Body of pancreas (tissue), 4 donors: Measurements from ENCODE around the gene CACNG4. TPM values are rescaled to one million over a fixed set of nuclear protein-coding genes. Genes with fewer than 3 reads are reported as not detected.

Experiments used
- ATAC-seq: fragments of 150-250 bp; one replicate; pipeline ENCODE4 v1.9.1; 2016
- DNase-seq, 4 donors: peaks; one replicate each; pipeline ENCODE4 v3.0.0-alpha.2; 2019
- H3K27ac ChIP-seq, 4 donors: fragments of 200-600 bp; sonication (generic); 1 replicate in 3 of 4; 2 replicates in 1 of 4; pipeline versions ENCODE4 v1.5.1 to v1.6.1; 2016 to 2019; ENCODE audit warnings: mild to moderate bottlenecking in 1 of 4, mixed read lengths in 1 of 4, moderate library complexity in 1 of 4
- H3K27me3 ChIP-seq, 2 donors: fragments of 200-600 bp; sonication (generic); one replicate each; pipeline ENCODE4 v1.6.0; 2016; ENCODE audit warnings: mild to moderate bottlenecking in 1 of 2
- H3K36me3 ChIP-seq, 2 donors: fragments of 200-600 bp; sonication (generic); replicated peaks in 1 of 2; 2 replicates each; pipeline ENCODE4 v1.5.1; 2016; ENCODE audit warnings: low read depth in 2 of 2; ENCODE audit not compliant: insufficient read depth in 1 of 2
- H3K4me1 ChIP-seq: fragments of 200-600 bp; sonication (generic); one replicate; pipeline ENCODE4 v1.6.0; 2016
- H3K4me3 ChIP-seq, 2 donors: fragments of 200-600 bp; sonication (generic); 1 replicate in 1 of 2; 2 replicates in 1 of 2; pipeline ENCODE4 v1.5.1; 2016 to 2019
- H3K9me3 ChIP-seq, 3 donors: fragments of 200-600 bp; sonication (generic); 1 replicate in 2 of 3; 2 replicates in 1 of 3; pipeline ENCODE4 v1.5.1; 2016
- POLR2A ChIP-seq, 3 donors: fragments of 450-650 bp; IDR thresholded peaks; one replicate each; pipeline ENCODE4 v1.6.1; 2016; ENCODE audit warnings: antibody characterized with exemption in 3 of 3, mild to moderate bottlenecking in 2 of 3
- WGBS, 2 donors: methylation state at CpG; one replicate each; pipeline ENCODE4 v1.1.5; 2017; 5-methylcytosine and 5-hydroxymethylcytosine counted together
- intact Hi-C: fragments of 100-400 bp; cut with DNase I; formaldehyde crosslinking; loops from one replicate; pipeline ENCODE4 v1.15.1; 2023
- total RNA-seq, 2 donors: library from RNA; depleted of rRNA; stranded (reverse); fragments of >200 nt; gene quantifications; one replicate each; pipeline ENCODE4 v1.1.0, GENCODE V29; 2016
- TF ChIP-seq, protein P1 (sequence below), 7 experiments: fragments of 450-650 bp in 4 of 7; fragments of 200-600 bp in 3 of 7; sonication (generic) in 3 of 7; IDR thresholded peaks; one replicate each; pipeline ENCODE4 v1.5.1; 2016 to 2019; ENCODE audit warnings: antibody characterized with exemption in 7 of 7

Gene CACNG4
- total RNA-seq, 2 donors from 2014 or later: 0.26 TPM; not detected in 1

DNA sequence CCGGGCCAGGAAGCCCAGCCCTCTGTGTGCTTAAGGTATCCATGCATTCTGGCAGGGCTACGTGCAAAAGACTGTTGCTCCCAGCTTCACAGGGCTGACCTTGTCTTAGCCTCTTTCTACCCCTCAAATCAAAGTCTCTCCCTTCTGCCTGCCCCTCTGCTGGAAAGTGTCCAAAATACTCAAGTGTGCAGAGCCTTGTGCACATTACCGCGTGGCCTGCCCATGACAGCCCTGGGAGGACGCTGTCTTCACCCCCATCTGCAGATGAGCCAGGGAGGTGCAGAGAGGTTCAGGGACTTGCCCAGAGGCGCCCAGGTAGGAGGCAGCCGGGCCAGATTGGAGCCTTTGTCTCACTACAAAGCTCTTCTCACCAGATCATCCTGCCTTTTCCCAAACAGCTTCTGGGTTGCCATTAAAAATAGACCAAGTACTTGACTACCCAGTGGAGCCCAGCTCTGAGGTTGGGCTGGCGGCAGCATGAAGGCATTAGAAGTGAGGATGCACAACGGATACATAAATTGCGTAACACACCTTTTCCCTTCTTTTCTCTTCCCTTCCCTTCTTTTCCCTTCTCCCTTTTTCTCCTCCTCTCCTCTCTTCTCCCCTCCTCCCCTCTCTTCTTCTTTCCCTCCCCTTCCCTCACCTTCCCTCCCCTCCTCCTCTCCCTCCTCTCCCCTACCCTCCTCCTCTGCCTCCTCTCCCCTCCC is 3.5 kb downstream of the CACNG4 start:
- no peaks in the 10 kb centered on the region for H3K27me3 ChIP-seq
- H3K4me3 ChIP-seq: no peak overlapping the region
- no peaks in the 10 kb centered on the region for H3K36me3 ChIP-seq
- 78% methylated on average over 9 to 10 of the region's 10 CpGs for WGBS, 2 donors
- no peak for DNase-seq
- H3K9me3 ChIP-seq: no peaks in the 10 kb centered on the region
- intact Hi-C loops: no loop called here
- TF ChIP-seq POLR2A (IDR thresholded peaks at IDR 0.05): no peak
- H3K4me1 ChIP-seq: peaks cover 15% of the 10 kb centered on the region
- ATAC-seq: no peak
- no peak overlapping the region for H3K27ac ChIP-seq

DNA sequence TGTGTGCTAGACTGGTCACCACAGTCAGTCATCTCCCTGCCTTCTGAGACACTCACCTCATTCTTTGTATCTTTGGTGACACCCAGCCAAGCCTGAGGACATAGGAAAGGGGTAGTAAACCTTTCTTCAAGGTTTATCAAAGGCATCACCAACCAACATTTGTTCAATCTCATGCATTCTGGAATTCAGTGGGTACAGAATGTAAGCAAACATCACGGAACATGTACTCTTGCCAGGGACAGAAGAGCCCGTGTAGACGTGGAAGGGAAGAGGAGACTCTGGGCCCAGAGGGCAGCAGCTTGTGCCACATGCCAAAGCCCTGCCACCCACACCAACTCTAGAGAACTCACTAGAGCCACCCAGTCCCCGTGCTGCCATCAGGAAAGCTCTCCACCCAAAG is 4.4 kb downstream of the CACNG4 start:
- Histone ChIP-seq H3K27me3 (no peaks in the 10 kb centered on the region), H3K36me3 (no peaks in the 10 kb centered on the region), H3K9me3 (no peaks in the 10 kb centered on the region), H3K27ac (no peak overlapping the region), H3K4me1 (peaks cover 15% of the 10 kb centered on the region), H3K4me3 (no peak overlapping the region)
- TF ChIP-seq, protein P1, sequence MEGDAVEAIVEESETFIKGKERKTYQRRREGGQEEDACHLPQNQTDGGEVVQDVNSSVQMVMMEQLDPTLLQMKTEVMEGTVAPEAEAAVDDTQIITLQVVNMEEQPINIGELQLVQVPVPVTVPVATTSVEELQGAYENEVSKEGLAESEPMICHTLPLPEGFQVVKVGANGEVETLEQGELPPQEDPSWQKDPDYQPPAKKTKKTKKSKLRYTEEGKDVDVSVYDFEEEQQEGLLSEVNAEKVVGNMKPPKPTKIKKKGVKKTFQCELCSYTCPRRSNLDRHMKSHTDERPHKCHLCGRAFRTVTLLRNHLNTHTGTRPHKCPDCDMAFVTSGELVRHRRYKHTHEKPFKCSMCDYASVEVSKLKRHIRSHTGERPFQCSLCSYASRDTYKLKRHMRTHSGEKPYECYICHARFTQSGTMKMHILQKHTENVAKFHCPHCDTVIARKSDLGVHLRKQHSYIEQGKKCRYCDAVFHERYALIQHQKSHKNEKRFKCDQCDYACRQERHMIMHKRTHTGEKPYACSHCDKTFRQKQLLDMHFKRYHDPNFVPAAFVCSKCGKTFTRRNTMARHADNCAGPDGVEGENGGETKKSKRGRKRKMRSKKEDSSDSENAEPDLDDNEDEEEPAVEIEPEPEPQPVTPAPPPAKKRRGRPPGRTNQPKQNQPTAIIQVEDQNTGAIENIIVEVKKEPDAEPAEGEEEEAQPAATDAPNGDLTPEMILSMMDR (IDR thresholded peaks at IDR 0.05): no peak
- TF ChIP-seq POLR2A (IDR thresholded peaks at IDR 0.05): no peak
- intact Hi-C loops: no loop called here
- ATAC-seq (no peak), DNase-seq (no peak)
- 86% methylated on average over 4 of the region's 4 CpGs for WGBS, 2 donors

DNA sequence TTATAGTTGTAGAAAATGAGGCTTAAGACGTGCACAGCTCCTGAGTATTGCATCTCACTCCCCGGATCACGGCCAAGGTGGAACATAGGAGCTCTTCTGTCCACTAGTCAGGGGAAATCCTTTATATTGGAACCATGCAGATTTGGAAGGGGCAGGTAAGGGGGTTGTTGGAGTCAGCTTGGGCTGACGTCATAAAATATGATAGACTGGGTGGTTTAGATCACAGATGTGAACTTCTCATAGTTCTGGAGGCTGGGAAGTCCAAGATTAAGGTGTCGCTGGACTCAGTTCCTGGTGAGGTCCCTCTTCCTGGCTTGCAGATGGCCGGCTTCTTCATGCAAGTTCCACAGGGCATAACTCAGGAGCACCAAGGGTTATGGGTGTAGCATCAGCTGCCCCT is 5.6 kb downstream of the CACNG4 start:
- H3K4me1 ChIP-seq: peaks cover 11% of the 10 kb centered on the region
- H3K9me3 ChIP-seq: no peaks in the 10 kb centered on the region
- H3K36me3 ChIP-seq: no peaks in the 10 kb centered on the region
- no peak overlapping the region for H3K4me3 ChIP-seq
- no peak for TF ChIP-seq POLR2A (IDR thresholded peaks at IDR 0.05)
- TF ChIP-seq, protein P1 (IDR thresholded peaks at IDR 0.05): no peak
- H3K27me3 ChIP-seq: no peaks in the 10 kb centered on the region
- no peak for DNase-seq
- H3K27ac ChIP-seq: no peak overlapping the region
- intact Hi-C loops: no loop called here
- 75 to 76% methylated on average over 6 of the region's 6 CpGs for WGBS, 2 donors
- ATAC-seq: no peak

DNA sequence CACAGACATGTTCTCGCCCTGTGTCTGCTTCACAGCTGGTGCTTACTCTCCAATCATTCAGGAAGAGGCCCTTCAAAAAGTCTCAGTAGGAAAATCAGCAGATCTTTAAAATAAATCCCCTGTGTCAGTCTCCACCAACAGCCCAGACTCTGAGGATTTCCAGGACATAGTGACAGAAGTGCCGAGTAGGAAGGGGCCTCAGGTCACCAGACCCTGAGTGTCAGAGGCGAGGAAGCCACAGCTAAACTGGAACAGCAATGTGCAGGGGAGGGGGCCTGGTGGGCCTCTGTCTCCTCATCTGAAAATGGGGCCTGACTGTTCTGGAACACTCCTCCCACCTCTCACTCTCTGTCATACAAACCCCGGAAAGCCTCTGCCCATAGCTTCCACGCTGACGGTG is 6.3 kb downstream of the CACNG4 start:
- no peak for ATAC-seq
- H3K4me3 ChIP-seq: no peak overlapping the region

DNA sequence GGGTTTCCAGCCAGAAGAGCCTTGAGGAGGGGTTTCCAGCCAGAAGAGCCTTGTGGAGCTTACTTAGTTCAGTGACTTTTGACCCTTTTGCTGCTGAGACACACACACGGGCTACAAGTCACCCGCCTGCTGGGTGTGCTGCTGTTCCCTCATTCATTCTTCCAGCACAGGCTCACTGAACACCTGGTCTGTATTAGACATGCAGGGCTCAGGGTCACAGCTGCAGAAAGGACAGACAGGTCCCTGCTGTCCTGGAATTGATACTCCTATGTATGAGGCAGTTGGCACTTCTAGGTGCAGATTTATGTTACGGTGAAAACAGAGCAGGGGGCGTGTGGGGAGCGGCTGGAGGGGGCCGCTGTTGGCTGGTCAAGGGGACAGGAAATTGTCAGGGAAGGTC is 6.8 kb downstream of the CACNG4 start:
- WGBS, 2 donors: 85 to 91% methylated on average over 6 of the region's 6 CpGs
- TF ChIP-seq, protein P1 (IDR thresholded peaks at IDR 0.05): no peak
- Histone ChIP-seq H3K9me3 (no peaks in the 10 kb centered on the region), H3K36me3 (no peaks in the 10 kb centered on the region), H3K27ac (no peak overlapping the region), H3K27me3 (no peaks in the 10 kb centered on the region), H3K4me3 (no peak overlapping the region), H3K4me1 (peaks cover 2% of the 10 kb centered on the region)
- intact Hi-C loops: no loop called here
- no peak for ATAC-seq
- no peak for DNase-seq

More for the DNA sequence above, 6.3 kb downstream of the CACNG4 start:
- WGBS, 2 donors: 73 to 91% methylated on average over 3 to 6 of the region's 6 CpGs
- Histone ChIP-seq H3K36me3 (no peaks in the 10 kb centered on the region), H3K27me3 (no peaks in the 10 kb centered on the region), H3K27ac (no peak overlapping the region), H3K4me1 (peaks cover 7% of the 10 kb centered on the region), H3K9me3 (no peaks in the 10 kb centered on the region)
- intact Hi-C loops: no loop called here
- no peak for DNase-seq
- TF ChIP-seq, protein P1 (IDR thresholded peaks at IDR 0.05): no peak
- no peak for TF ChIP-seq POLR2A (IDR thresholded peaks at IDR 0.05)
